GM12801 (cell line): ENCODE data around the gene TMEM132D.

Experiments used
- TF ChIP-seq, protein P1 (sequence below): IDR thresholded peaks from one replicate; pipeline ENCODE4 v1.5.1; 2011; ENCODE audit warnings: control low read depth; ENCODE audit not compliant: insufficient read length; ENCODE audit errors: extremely low read depth

Gene TMEM132D

DNA sequence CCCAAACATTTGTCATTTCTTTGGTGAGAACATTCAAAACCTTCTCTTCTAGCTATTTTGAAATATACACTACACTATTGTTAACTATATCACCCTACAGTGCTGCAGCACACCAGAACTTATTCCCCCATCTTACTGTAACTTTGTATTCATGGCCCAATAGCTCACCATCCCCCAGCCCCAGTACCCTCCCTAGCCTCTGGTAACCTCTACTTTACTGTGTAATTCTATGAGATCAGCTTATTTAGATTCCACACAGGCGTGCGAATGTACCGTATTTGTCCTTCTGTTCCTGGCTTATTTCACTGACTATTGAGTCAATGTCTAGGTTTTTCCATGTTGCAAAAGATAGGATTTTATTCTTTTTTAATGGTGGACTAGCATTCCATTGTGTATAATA, 469.0 kb downstream of the TMEM132D start:
- TF ChIP-seq, protein P1, sequence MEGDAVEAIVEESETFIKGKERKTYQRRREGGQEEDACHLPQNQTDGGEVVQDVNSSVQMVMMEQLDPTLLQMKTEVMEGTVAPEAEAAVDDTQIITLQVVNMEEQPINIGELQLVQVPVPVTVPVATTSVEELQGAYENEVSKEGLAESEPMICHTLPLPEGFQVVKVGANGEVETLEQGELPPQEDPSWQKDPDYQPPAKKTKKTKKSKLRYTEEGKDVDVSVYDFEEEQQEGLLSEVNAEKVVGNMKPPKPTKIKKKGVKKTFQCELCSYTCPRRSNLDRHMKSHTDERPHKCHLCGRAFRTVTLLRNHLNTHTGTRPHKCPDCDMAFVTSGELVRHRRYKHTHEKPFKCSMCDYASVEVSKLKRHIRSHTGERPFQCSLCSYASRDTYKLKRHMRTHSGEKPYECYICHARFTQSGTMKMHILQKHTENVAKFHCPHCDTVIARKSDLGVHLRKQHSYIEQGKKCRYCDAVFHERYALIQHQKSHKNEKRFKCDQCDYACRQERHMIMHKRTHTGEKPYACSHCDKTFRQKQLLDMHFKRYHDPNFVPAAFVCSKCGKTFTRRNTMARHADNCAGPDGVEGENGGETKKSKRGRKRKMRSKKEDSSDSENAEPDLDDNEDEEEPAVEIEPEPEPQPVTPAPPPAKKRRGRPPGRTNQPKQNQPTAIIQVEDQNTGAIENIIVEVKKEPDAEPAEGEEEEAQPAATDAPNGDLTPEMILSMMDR, result no peak

DNA sequence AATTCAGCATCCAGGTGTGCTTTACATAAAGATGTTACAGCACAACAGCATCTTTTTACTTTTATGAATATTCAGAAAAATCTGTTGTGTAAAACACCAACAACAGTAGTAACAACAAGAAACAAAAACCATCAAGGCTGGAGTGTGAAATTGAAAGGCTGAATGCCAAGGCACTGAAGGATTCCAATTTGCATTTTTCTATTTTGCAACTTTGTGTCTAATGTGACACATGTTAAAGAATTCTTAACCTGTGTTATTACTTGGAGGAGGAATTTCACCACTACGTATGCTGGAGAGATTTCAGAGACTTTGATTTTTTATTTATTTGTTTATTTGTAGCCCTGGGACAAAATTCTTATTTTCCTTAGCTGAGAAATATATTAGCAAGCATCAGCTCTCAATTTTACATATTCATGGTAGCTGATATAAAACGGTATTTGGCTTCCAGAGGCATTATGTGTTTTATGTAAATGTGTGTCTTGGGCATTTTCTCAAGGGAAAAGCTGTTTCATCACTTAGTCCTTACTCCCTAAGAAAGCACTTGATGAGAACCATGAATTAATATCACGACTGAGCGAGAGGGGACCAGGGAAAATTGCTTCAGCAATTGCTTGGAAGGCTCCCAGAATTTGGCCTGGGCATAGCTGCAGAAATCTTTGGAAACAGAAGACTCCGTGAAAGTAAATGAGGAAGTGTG, 475.4 kb downstream of the TMEM132D start:
- TF ChIP-seq, protein P1, result no peak

DNA sequence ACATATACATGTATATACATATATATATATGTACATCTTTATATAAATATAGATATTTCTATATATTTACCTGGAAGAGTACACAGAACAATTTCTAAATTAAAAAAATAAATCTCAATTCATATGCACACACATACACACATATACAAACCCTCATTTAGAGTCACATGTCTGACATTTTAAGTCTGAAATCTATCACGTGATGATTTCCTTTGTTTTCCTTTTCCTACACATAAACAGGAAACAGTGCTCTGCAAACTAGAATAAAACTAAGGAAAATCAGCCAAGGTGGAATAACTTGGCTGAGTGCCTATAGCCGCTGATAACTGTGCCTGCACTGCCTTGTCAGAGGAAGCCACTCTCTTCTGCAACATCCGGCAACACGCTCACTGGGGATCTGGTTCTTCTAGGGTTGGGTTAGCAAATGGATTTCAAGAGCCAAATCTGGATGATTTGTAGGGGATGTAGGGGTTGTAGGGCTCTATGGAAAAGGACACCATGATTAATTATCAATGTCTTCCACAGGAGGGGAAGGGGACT, 480.7 kb downstream of the TMEM132D start:
- TF ChIP-seq, protein P1, result no peak

DNA sequence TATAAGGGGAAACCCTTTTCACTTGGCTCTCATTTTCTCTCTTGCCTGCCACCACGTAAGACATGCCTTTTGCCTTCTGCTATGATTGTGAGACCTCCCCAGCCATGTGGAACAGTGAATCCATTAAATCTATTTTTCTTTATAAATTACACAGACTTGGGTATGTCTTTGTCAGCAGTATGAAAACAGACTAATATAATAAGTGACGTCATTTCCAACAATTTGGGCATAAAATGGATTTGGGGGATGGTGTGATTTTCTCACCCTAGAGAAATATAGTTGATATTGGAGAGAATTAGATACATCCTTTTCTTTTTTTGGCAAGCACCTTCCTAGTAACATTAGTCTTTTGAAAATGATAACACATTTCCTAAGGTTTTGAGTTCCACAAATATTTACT, 490.5 kb downstream of the TMEM132D start:
- TF ChIP-seq, protein P1, result no peak

DNA sequence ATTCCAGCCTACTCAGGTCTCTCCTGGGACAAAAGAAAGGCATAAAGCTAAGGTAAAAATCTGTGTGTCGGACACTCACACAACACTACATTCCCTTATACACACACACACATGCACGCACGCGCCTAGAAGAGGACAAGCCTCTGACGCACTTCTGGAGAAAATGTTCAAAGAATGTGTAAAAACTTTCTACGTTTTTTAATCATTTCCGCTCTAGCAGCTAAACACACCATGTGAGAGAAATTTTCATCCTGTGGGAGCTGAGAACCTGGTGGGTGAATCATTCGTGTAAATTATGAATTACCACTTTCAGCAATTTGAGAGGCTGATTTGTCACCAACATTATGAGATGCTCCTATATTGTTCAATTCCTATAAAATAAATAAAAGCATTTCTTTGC, 494.5 kb downstream of the TMEM132D start:
- TF ChIP-seq, protein P1, result no peak

DNA sequence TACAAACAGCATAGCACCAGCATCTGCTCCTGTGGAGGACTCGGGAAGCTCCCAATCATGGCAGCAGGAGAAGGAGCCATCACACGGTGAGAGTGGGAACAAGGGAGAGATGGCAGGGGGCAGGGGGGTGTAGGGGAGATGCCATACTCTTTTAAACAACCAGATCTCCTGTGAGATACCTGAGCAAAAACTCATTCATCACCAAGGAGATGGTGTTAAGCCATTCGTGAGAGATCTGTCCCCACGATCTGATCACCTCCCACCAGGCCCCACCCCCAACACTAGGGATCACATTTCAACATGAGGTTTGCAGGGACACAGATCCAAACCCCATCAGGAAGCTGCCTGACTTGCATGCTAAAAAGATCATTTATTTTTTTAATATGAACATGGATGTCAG, 499.3 kb downstream of the TMEM132D start:
- TF ChIP-seq, protein P1, result no peak

DNA sequence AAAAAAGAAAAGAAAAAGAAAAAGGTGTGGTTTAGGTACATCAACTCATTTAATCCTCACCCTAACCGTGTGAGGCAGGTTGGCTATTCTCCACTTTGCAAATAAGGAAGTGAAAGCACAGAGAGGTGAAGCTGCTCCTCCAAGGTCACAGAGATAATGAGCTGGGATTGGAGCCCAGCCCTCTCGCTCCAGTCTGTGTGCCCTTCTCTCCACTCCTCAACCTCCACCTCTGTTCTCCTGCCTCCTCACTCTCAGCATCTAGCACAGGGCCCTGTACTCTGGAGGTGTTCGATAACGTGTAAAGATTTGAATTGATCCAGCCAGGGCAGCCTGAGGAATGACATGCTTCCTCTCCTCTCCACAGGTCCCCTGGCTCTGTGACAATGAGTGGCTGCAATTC, 502.3 kb downstream of the TMEM132D start:
- TF ChIP-seq, protein P1, result no peak
